Retina (tissue), 1 donor: ENCODE data around the gene FSIP1.

ENCODE experiments used
- DNase-seq: peaks from one replicate; pipeline ENCODE4 v3.0.0-alpha.2; 2016

FSIP1 gene

GRCh38 chr15:39714251-39714650 is 68.4 kb downstream of the FSIP1 start:
- no peak for DNase-seq

GRCh38 chr15:39713846-39714245 is 68.8 kb downstream of the FSIP1 start:
- DNase-seq, result no peak

- DNase-seq, result no peak
Measured at GRCh38 chr15:39710681-39711080, 72.0 kb downstream of the FSIP1 start.

- no peak for DNase-seq
Measured at GRCh38 chr15:39709941-39710340, 72.7 kb downstream of the FSIP1 start.

- no peak for DNase-seq
Measured at GRCh38 chr15:39706206-39706605, 76.4 kb downstream of the FSIP1 start.

GRCh38 chr15:39704689-39705088 is 78.0 kb downstream of the FSIP1 start:
- DNase-seq, result no peak

GRCh38 chr15:39704235-39704634 is 78.4 kb downstream of the FSIP1 start:
- DNase-seq, result no peak

GRCh38 chr15:39701988-39702387 is 80.7 kb downstream of the FSIP1 start:
- DNase-seq, result no peak

- DNase-seq, result no peak
Measured at GRCh38 chr15:39700375-39700700, 82.3 kb downstream of the FSIP1 start.

GRCh38 chr15:39699516-39700374 is 82.9 kb downstream of the FSIP1 start:
- no peak for DNase-seq

- DNase-seq, result no peak
Measured at GRCh38 chr15:39698444-39699390, 83.9 kb downstream of the FSIP1 start.

GRCh38 chr15:39697509-39697908 is 85.1 kb downstream of the FSIP1 start:
- no peak for DNase-seq

GRCh38 chr15:39695793-39696192 is 86.8 kb downstream of the FSIP1 start:
- DNase-seq, result no peak

GRCh38 chr15:39692356-39693327 is 90.0 kb downstream of the FSIP1 start:
- peak; percentile 67 for DNase-seq

- DNase-seq, result no peak
Measured at GRCh38 chr15:39690881-39691634, 91.6 kb downstream of the FSIP1 start.

GRCh38 chr15:39687965-39688364 is 94.7 kb downstream of the FSIP1 start:
- no peak for DNase-seq

- DNase-seq, result peak; percentile 72
Measured at GRCh38 chr15:39685999-39686613, 96.5 kb downstream of the FSIP1 start.

GRCh38 chr15:39685367-39685766 is 97.3 kb downstream of the FSIP1 start:
- DNase-seq, result no peak

GRCh38 chr15:39684233-39684632 is 98.4 kb downstream of the FSIP1 start:
- no peak for DNase-seq

- DNase-seq, result no peak
Measured at GRCh38 chr15:39682366-39682765, 100.3 kb downstream of the FSIP1 start.

GRCh38 chr15:39680868-39681267 is 101.8 kb downstream of the FSIP1 start:
- no peak for DNase-seq
